ENCODE measurements around the gene TBC1D1. TPM values are rescaled to one million over a fixed set of nuclear protein-coding genes. Genes with fewer than 3 reads are reported as not detected.

The TBC1D1 gene
- total and polyA plus RNA-seq, 8 donors, result 53.3 to 78.9 (median 71.1) TPM

GRCh38 chr4:38180456-38180855, 289.6 kb downstream of the TBC1D1 start:
- intact Hi-C loops (cut with DNase I), result no loop called here
- H3K36me3 ChIP-seq, result no peaks in the 10 kb centered on the region
- H3K4me3 ChIP-seq, result no peak overlapping the region
- no peak overlapping the region for H3K27ac ChIP-seq
- no peak for ATAC-seq
- no peaks in the 10 kb centered on the region for H3K27me3 ChIP-seq
- H3K4me1 ChIP-seq, result peaks cover 0 to 40% of the 10 kb centered on the region in 2 donors
- no peaks in the 10 kb centered on the region for H3K9me3 ChIP-seq
- no peak for DNase-seq
- TF ChIP-seq CTCF (IDR thresholded peaks at IDR 0.05), result no peak

- ATAC-seq (no peak), DNase-seq (no peak)
These were observed 290.4 kb downstream of the TBC1D1 start for GRCh38 chr4:38181286-38181685.

GRCh38 chr4:38182334-38182998, 291.6 kb downstream of the TBC1D1 start:
- intact Hi-C loops (cut with DNase I), result no loop called here
- no peak for TF ChIP-seq CTCF (IDR thresholded peaks at IDR 0.05)
- Histone ChIP-seq H3K9me3 (no peaks in the 10 kb centered on the region), H3K4me1 (peaks cover 0 to 21% of the 10 kb centered on the region in 2 donors), H3K36me3 (no peaks in the 10 kb centered on the region), H3K27me3 (no peaks in the 10 kb centered on the region), H3K4me3 (no peak overlapping the region), H3K27ac (no peak overlapping the region)
- no peak for ATAC-seq
- peak in 1 of 4 donors; percentile 75 for DNase-seq

More at GRCh38 chr4:38181286-38181685, 290.4 kb downstream of the TBC1D1 start:
- intact Hi-C loops (cut with DNase I), result no loop called here
- Histone ChIP-seq H3K4me1 (peaks cover 0 to 32% of the 10 kb centered on the region in 2 donors), H3K27me3 (no peaks in the 10 kb centered on the region), H3K27ac (no peak overlapping the region), H3K9me3 (no peaks in the 10 kb centered on the region), H3K36me3 (no peaks in the 10 kb centered on the region), H3K4me3 (no peak overlapping the region)
- TF ChIP-seq CTCF (IDR thresholded peaks at IDR 0.05), result no peak

- ATAC-seq (no peak), DNase-seq (no peak)
- intact Hi-C loops (cut with DNase I), result no loop called here
- H3K27ac ChIP-seq, result no peak overlapping the region
- no peak for TF ChIP-seq CTCF (IDR thresholded peaks at IDR 0.05)
- no peaks in the 10 kb centered on the region for H3K36me3 ChIP-seq
- peaks cover 0 to 7% of the 10 kb centered on the region in 2 donors for H3K4me1 ChIP-seq
- H3K9me3 ChIP-seq, result no peaks in the 10 kb centered on the region
- no peak overlapping the region for H3K4me3 ChIP-seq
- H3K27me3 ChIP-seq, result no peaks in the 10 kb centered on the region
These were observed 293.5 kb downstream of the TBC1D1 start for GRCh38 chr4:38184404-38184803.

GRCh38 chr4:38185406-38186144, 294.7 kb downstream of the TBC1D1 start:
- H3K4me3 ChIP-seq, result no peak overlapping the region
- H3K9me3 ChIP-seq, result no peaks in the 10 kb centered on the region
- no peaks in the 10 kb centered on the region for H3K36me3 ChIP-seq
- no peak overlapping the region for H3K27ac ChIP-seq
- no peak for DNase-seq
- ATAC-seq, result no peak
- no peak for TF ChIP-seq CTCF (IDR thresholded peaks at IDR 0.05)
- intact Hi-C loops (cut with DNase I), result no loop called here
- H3K27me3 ChIP-seq, result no peaks in the 10 kb centered on the region
- peaks cover 0 to 8% of the 10 kb centered on the region in 2 donors for H3K4me1 ChIP-seq

All from left lung (tissue), 10 donors.